Nephron (organoid): ENCODE measurements around the gene FGFR2.

Experiments
- H3K27ac Mint-ChIP-seq, 3 experiments: 2 replicates each; pipeline ENCODE4 v1.8.0; 2020; ENCODE audit warnings: mixed read lengths in 3 of 3, mild to moderate bottlenecking in 2 of 3, moderate library complexity in 1 of 3
- H3K27me3 Mint-ChIP-seq: 2 replicates; pipeline ENCODE4 v1.8.0; 2021; ENCODE audit warnings: low read depth, mild to moderate bottlenecking, moderate library complexity, mixed read lengths
- H3K36me3 Mint-ChIP-seq: 2 replicates; pipeline ENCODE4 v1.8.0; 2020; ENCODE audit warnings: low read depth, mixed read lengths
- H3K4me1 Mint-ChIP-seq: 2 replicates; pipeline ENCODE4 v1.8.0; 2020; ENCODE audit warnings: mixed read lengths
- H3K4me3 Mint-ChIP-seq, 3 experiments: 2 replicates each; pipeline ENCODE4 v1.8.0; 2020; ENCODE audit warnings: mild to moderate bottlenecking in 3 of 3, mixed read lengths in 3 of 3, moderate library complexity in 2 of 3
- H3K9me3 Mint-ChIP-seq: 2 replicates; pipeline ENCODE4 v1.8.0; 2020; ENCODE audit warnings: mixed read lengths
- TF ChIP-seq, protein P1 (sequence below), 3 experiments: fragments of 200-600 bp; sonication (generic); IDR thresholded peaks; one replicate each; pipeline ENCODE4 v1.5.0; 2021; ENCODE audit warnings: antibody characterized with exemption in 3 of 3; ENCODE audit not compliant: unreplicated experiment in 3 of 3

FGFR2 gene

DNA sequence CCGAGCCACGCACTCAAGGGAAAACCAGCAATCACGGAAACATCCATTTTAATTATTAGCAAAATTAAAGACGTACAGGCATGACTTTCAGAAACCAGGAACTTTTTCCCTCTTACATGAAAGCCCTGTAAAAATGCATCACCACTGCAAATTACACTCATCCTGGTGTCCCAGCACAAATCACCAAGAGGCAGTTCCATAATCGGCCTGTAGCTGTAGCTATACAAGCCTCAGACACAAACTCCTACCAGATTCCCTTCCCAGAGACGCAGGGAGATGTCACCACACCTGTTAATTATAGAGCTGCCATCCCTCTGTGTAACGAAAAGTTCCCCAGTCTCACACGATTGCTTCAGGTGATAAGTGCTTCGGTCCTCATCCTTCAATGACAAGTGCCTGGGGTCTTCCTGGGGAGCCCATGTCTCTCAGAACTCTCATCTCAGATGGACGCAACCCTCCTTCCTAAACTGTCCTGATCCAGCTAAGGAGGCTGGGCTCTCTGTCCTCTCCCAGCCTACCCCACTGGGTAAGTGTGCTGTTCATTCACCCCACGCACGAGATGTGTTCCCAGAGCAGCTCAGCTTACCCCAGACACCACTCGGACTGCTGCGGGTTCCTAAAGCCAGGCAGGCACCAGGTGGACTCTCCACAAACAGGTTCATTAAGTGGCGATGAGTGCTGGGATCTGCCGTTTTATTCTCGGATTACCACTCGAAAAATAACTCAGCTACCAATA lies 5.9 kb downstream of the FGFR2 start:
- Mint-ChIP-seq H3K27ac (no peak overlapping the region), H3K4me3 (no peak overlapping the region), H3K36me3 (peaks cover 59% of the 10 kb centered on the region), H3K27me3 (peaks cover 62% of the 10 kb centered on the region), H3K4me1 (peaks cover 44% of the 10 kb centered on the region), H3K9me3 (peaks cover 3% of the 10 kb centered on the region)
- TF ChIP-seq, protein P1, sequence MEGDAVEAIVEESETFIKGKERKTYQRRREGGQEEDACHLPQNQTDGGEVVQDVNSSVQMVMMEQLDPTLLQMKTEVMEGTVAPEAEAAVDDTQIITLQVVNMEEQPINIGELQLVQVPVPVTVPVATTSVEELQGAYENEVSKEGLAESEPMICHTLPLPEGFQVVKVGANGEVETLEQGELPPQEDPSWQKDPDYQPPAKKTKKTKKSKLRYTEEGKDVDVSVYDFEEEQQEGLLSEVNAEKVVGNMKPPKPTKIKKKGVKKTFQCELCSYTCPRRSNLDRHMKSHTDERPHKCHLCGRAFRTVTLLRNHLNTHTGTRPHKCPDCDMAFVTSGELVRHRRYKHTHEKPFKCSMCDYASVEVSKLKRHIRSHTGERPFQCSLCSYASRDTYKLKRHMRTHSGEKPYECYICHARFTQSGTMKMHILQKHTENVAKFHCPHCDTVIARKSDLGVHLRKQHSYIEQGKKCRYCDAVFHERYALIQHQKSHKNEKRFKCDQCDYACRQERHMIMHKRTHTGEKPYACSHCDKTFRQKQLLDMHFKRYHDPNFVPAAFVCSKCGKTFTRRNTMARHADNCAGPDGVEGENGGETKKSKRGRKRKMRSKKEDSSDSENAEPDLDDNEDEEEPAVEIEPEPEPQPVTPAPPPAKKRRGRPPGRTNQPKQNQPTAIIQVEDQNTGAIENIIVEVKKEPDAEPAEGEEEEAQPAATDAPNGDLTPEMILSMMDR (IDR thresholded peaks at IDR 0.05; ENCODE audit: unreplicated experiment in 3 of 3): peak in 2 of 3 experiments; percentile 14 to 15

DNA sequence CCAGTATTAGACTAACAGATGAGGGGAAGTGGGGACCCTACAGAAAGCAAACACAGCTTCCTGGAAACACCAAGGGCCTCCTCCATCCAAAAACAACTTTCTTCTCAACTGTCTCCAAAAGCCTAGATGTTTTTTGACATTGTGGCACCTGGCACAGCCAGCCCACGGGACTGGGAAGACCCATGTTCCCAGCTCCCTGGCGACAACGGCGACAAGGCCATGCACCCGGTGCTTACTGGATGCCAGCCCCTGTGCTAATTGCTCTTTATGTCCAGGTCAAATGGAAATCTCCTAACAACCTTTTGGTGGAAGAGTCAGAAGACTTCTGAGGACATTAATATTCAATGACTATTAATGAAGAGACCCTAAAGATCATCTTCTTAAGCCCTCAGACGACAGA lies 7.1 kb downstream of the FGFR2 start:
- Mint-ChIP-seq H3K9me3 (peaks cover 7% of the 10 kb centered on the region), H3K4me3 (no peak overlapping the region), H3K27me3 (peaks cover 53% of the 10 kb centered on the region), H3K27ac (no peak overlapping the region), H3K36me3 (peaks cover 70% of the 10 kb centered on the region), H3K4me1 (peaks cover 42% of the 10 kb centered on the region)
- TF ChIP-seq, protein P1 (IDR thresholded peaks at IDR 0.05; ENCODE audit: unreplicated experiment in 3 of 3): no peak

DNA sequence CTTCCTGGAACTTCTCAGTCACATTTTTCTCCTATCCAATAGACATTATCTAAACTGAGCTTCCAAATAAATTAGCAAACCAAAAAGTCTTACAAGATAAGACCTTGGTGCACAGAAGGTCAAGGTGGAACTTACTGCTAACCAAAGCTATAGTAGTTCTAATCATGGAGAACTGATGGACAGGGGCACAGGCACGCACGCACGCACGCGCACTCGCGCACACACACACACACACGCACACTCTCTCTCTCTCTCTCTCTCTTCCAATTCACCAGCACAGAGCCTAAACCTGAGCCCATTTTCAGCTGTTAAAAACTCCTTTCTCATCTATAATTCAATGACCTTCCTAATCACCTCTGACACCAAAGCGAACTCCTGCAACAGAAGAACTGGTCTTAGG lies 7.5 kb downstream of the FGFR2 start:
- H3K27ac Mint-ChIP-seq: no peak overlapping the region
- TF ChIP-seq, protein P1 (IDR thresholded peaks at IDR 0.05; ENCODE audit: unreplicated experiment in 3 of 3): no peak
- H3K36me3 Mint-ChIP-seq: peaks cover 74% of the 10 kb centered on the region
- peaks cover 49% of the 10 kb centered on the region for H3K27me3 Mint-ChIP-seq
- peaks cover 43% of the 10 kb centered on the region for H3K4me1 Mint-ChIP-seq
- peaks cover 7% of the 10 kb centered on the region for H3K9me3 Mint-ChIP-seq
- no peak overlapping the region for H3K4me3 Mint-ChIP-seq

DNA sequence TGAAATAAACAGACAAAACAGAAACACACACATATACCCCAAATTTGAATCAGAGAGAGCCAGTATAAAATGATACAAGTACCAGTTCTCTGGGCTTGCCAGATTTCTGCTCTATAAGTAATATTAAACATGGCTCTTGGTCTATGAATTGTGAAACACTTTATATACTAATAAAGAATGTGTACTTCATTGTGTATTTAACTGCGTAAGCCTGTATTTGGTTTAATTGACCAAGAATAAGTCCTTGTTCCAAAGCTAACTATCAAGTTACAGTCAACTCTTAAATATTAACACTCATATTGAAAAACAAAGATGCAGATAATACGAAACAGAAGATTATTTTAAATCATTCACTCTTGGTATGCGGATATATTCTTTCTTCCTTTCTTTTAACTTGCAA lies 8.7 kb downstream of the FGFR2 start:
- H3K36me3 Mint-ChIP-seq: peaks cover 82% of the 10 kb centered on the region
- H3K27me3 Mint-ChIP-seq: peaks cover 37% of the 10 kb centered on the region
- no peak overlapping the region for H3K4me3 Mint-ChIP-seq
- H3K9me3 Mint-ChIP-seq: peaks cover 7% of the 10 kb centered on the region
- H3K27ac Mint-ChIP-seq: no peak overlapping the region
- H3K4me1 Mint-ChIP-seq: peaks cover 33% of the 10 kb centered on the region
- TF ChIP-seq, protein P1 (IDR thresholded peaks at IDR 0.05; ENCODE audit: unreplicated experiment in 3 of 3): no peak

DNA sequence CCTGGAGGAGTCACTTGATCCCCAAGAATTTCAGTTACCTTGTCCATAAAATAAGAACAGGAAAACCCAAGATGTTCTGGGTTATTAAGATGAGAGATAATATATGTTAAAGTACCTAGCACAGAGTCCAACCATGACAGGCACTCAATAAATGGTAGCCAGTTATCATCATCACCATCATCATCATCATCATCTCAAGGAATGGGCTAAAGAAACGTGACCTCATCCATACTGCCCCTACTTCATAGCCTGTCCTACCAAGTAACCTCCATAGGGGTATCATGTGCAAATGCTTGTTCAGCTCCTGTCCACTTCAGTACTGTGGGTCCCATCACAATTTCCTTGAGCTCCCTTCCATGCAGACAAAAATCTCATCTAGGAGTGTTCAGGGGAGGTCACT lies 14.4 kb downstream of the FGFR2 start:
- Mint-ChIP-seq H3K4me1 (peaks cover 33% of the 10 kb centered on the region), H3K36me3 (peaks cover 55% of the 10 kb centered on the region), H3K27ac (no peak overlapping the region), H3K27me3 (peaks cover 10% of the 10 kb centered on the region), H3K9me3 (peaks cover 7% of the 10 kb centered on the region), H3K4me3 (no peak overlapping the region)
- TF ChIP-seq, protein P1 (IDR thresholded peaks at IDR 0.05; ENCODE audit: unreplicated experiment in 3 of 3): no peak

DNA sequence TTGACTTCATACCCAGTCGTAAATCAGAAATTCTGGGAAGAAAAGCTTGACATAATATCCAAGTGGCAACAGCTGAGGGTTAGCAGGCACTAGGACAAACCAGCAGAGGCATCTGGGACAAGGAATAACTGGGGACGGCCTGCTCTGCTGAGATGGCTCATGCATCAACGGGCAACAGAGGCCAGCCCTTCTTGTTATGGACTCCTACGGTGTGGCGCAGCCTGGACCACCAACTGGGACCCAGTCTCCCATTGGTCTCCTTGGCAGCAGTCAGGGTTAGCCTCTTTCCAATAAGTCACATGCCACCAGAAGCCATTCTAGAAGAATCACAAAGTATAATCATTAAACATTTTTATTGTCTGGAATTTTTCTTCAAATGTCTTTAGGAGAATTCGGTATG lies 15.0 kb downstream of the FGFR2 start:
- Mint-ChIP-seq H3K27ac (peak overlapping the region in 2 of 3 experiments; percentile 39 to 69), H3K9me3 (peaks cover 7% of the 10 kb centered on the region)

More for the DNA sequence above, 15.0 kb downstream of the FGFR2 start:
- Mint-ChIP-seq H3K4me3 (no peak overlapping the region), H3K4me1 (peaks cover 35% of the 10 kb centered on the region), H3K27me3 (peaks cover 10% of the 10 kb centered on the region), H3K36me3 (peaks cover 49% of the 10 kb centered on the region)
- TF ChIP-seq, protein P1 (IDR thresholded peaks at IDR 0.05; ENCODE audit: unreplicated experiment in 3 of 3): no peak
